Neural cell (in vitro differentiated cells): Measurements from ENCODE around the gene TRAPPC14. TPM values are rescaled to one million over a fixed set of nuclear protein-coding genes. Genes with fewer than 3 reads are reported as not detected.

ENCODE experiments used
- H2AFZ ChIP-seq: fragments of 200-600, 300-800 bp; sonication (generic), shearing (Covaris generic); 2 replicates; pipeline ENCODE4 v1.6.0; 2014; ENCODE audit warnings: low read depth, mild to moderate bottlenecking, antibody characterized with exemption, low read length, moderate library complexity
- H3F3A ChIP-seq: fragments of 200-600 bp; shearing (Covaris generic); 2 replicates; pipeline ENCODE4 v1.6.1; 2016; ENCODE audit warnings: mild to moderate bottlenecking, moderate library complexity, mixed read lengths, antibody characterized with exemption, low read length; ENCODE audit not compliant: insufficient read depth, poor library complexity, severe bottlenecking
- H3K27ac ChIP-seq: fragments of 200-600, 300-800 bp; sonication (generic), shearing (Covaris generic); 2 replicates; pipeline ENCODE4 v1.5.1; 2014; ENCODE audit warnings: mild to moderate bottlenecking, low read length, moderate library complexity
- H3K27me3 ChIP-seq: fragments of 300-800, 200-600 bp; sonication (generic), shearing (Covaris generic); 2 replicates; pipeline ENCODE4 v1.6.0; 2014; ENCODE audit warnings: mild to moderate bottlenecking, low read depth, low read length, moderate library complexity; ENCODE audit not compliant: insufficient read depth
- H3K36me3 ChIP-seq: fragments of 300-800, 200-600 bp; sonication (generic), shearing (Covaris generic); 2 replicates; pipeline ENCODE4 v1.5.1; 2014; ENCODE audit warnings: mild to moderate bottlenecking, antibody characterized with exemption, low read length, moderate library complexity; ENCODE audit not compliant: insufficient read depth
- H3K4me2 ChIP-seq: fragments of 300-800, 200-600 bp; sonication (generic), shearing (Covaris generic); 2 replicates; pipeline ENCODE4 v1.6.0; 2014; ENCODE audit warnings: mild to moderate bottlenecking, low read length
- H3K4me3 ChIP-seq: fragments of 300-800, 200-600 bp; sonication (generic), shearing (Covaris generic); 2 replicates; pipeline ENCODE4 v1.5.1; 2014; ENCODE audit warnings: mild to moderate bottlenecking, low read length, moderate library complexity
- H3K79me2 ChIP-seq: fragments of 200-600 bp; shearing (Covaris generic); replicated peaks from 2 replicates; pipeline ENCODE4 v1.6.0; 2014; ENCODE audit warnings: mild to moderate bottlenecking, low read length, moderate library complexity; ENCODE audit not compliant: insufficient read depth
- H3K9ac ChIP-seq: fragments of 300-800, 200-600 bp; sonication (generic), shearing (Covaris generic); 2 replicates; pipeline ENCODE4 v1.6.1; 2016; ENCODE audit warnings: mild to moderate bottlenecking, low read length, mixed read lengths
- H3K9me2 ChIP-seq: fragments of 200-600 bp; shearing (Covaris generic); 2 replicates; pipeline ENCODE4 v1.6.1; 2016; ENCODE audit warnings: mild to moderate bottlenecking, low read length, mixed read lengths; ENCODE audit not compliant: insufficient read depth
- H3K9me3 ChIP-seq: fragments of 200-600, 300-800 bp; sonication (generic), shearing (Covaris generic); 2 replicates; pipeline ENCODE4 v1.6.1; 2016; ENCODE audit warnings: mild to moderate bottlenecking, mixed run types, low read length, moderate library complexity, mixed read lengths
- H4K20me1 ChIP-seq: fragments of 200-600 bp; shearing (Covaris generic); 2 replicates; pipeline ENCODE4 v1.6.1; 2016; ENCODE audit warnings: mild to moderate bottlenecking, mixed run types; ENCODE audit not compliant: insufficient read depth
- CTCF ChIP-seq: fragments of 450-650 bp; IDR thresholded peaks from 2 replicates; pipeline ENCODE4 v1.5.1; 2014; ENCODE audit warnings: antibody characterized with exemption, mild to moderate bottlenecking, moderate library complexity; ENCODE audit not compliant: poor library complexity, severe bottlenecking
- EP300 ChIP-seq: fragments of 450-650 bp; conservative IDR thresholded peaks from 2 replicates; pipeline ENCODE4 v1.6.1; 2014; ENCODE audit warnings: antibody characterized with exemption, mild to moderate bottlenecking, moderate library complexity; ENCODE audit not compliant: poor library complexity, severe bottlenecking
- EZH2 ChIP-seq: fragments of 200-600, 300-800 bp; shearing (Covaris generic), sonication (generic); IDR thresholded peaks from 2 replicates; pipeline ENCODE4 v1.6.1; 2014; ENCODE audit warnings: antibody characterized with exemption, low read length, borderline replicate concordance, mild to moderate bottlenecking; ENCODE audit not compliant: insufficient read depth, poor library complexity, severe bottlenecking
- MXI1 ChIP-seq: fragments of 450-650 bp; conservative IDR thresholded peaks from 2 replicates; pipeline ENCODE4 v1.6.1; 2014; ENCODE audit warnings: antibody characterized with exemption, mild to moderate bottlenecking; ENCODE audit not compliant: poor library complexity, severe bottlenecking
- POLR2AphosphoS5 ChIP-seq: IDR thresholded peaks from 2 replicates; pipeline ENCODE4 v1.6.1; 2012
- RAD21 ChIP-seq: fragments of 450-650 bp; conservative IDR thresholded peaks from 2 replicates; pipeline ENCODE4 v1.6.1; 2014; ENCODE audit warnings: antibody characterized with exemption, mild to moderate bottlenecking, moderate library complexity
- SMC3 ChIP-seq: fragments of 450-650 bp; conservative IDR thresholded peaks from 2 replicates; pipeline ENCODE4 v1.6.1; 2014; ENCODE audit warnings: antibody characterized with exemption, mild to moderate bottlenecking, moderate library complexity; ENCODE audit not compliant: poor library complexity
- TAF1 ChIP-seq: IDR thresholded peaks from 2 replicates; pipeline ENCODE4 v1.6.1; 2012; ENCODE audit warnings: low read depth
- polyA plus RNA-seq: library from polyadenylated mRNA; depleted of rRNA; stranded (reverse); fragments of >200 nt; gene quantifications from 2 replicates; pipeline ENCODE4 v1.2.3, GENCODE V29; 2014
- TF ChIP-seq, protein P1 (sequence below): IDR thresholded peaks from 2 replicates; pipeline ENCODE4 v1.6.1; 2012; ENCODE audit warnings: borderline replicate concordance

Gene TRAPPC14
- polyA plus RNA-seq, 1 donor from 2014 or later = 26.7 TPM

DNA sequence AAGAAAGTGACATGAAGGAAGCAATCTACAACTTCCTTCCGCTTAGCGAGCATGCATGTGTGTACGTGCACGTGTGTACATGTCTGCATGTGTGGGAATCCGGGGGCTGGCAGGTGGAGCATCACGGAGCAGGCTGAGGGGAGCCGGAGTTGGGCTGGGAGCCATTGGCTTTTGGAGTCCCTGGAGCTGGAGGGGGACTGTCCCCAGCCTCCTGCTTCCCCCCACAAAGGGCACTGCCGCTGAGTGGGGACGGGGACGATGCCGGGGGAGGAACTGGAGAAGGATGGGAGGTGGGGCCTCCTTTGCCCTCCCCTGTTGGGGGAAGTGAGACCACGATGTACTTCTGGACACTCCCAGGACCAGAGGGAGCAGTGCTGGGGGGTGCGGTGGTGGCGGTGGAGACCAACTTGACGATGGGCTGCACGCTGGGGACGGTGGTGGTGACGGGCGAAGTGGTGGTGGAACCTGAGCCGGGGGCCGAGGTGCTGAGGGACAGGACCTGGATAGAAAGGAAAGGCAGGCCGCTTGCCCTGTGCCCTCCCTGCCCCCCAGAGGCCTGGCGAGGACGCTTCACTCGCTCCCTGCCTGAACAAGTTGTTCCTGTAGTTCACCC lies 51.3 kb downstream of the TRAPPC14 start:
- Histone ChIP-seq H3K36me3 (no peaks in the 10 kb centered on the region), H2AFZ (no peak overlapping the region)

DNA sequence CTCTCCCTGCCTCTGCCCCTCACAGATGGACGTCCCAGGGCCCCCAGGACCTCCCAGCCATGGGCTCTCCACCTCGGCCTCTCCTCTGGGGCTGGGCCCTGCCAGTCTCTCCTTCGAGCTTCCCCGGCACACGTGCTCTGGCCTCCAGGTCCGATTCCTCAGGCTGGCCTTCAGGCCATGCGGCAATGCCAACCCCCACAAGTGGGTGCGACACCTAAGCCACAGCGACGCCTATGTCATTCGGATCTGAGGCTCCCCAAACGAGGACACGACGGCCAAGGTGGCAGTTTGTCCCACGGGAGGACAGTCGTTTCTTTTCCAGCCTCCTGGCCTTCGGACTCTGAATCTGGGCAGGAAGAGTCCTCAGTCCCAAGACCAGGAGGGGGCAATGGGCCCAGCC lies 51.9 kb downstream of the TRAPPC14 start:
- H3K79me2 ChIP-seq = no peaks in the 10 kb centered on the region
- no peaks in the 10 kb centered on the region for H4K20me1 ChIP-seq
- TF ChIP-seq EP300 = no peak
- no peak for TF ChIP-seq CTCF
- TF ChIP-seq SMC3 = no peak
- no peak for TF ChIP-seq EZH2
- TF ChIP-seq MXI1 = no peak
- TF ChIP-seq, protein P1, sequence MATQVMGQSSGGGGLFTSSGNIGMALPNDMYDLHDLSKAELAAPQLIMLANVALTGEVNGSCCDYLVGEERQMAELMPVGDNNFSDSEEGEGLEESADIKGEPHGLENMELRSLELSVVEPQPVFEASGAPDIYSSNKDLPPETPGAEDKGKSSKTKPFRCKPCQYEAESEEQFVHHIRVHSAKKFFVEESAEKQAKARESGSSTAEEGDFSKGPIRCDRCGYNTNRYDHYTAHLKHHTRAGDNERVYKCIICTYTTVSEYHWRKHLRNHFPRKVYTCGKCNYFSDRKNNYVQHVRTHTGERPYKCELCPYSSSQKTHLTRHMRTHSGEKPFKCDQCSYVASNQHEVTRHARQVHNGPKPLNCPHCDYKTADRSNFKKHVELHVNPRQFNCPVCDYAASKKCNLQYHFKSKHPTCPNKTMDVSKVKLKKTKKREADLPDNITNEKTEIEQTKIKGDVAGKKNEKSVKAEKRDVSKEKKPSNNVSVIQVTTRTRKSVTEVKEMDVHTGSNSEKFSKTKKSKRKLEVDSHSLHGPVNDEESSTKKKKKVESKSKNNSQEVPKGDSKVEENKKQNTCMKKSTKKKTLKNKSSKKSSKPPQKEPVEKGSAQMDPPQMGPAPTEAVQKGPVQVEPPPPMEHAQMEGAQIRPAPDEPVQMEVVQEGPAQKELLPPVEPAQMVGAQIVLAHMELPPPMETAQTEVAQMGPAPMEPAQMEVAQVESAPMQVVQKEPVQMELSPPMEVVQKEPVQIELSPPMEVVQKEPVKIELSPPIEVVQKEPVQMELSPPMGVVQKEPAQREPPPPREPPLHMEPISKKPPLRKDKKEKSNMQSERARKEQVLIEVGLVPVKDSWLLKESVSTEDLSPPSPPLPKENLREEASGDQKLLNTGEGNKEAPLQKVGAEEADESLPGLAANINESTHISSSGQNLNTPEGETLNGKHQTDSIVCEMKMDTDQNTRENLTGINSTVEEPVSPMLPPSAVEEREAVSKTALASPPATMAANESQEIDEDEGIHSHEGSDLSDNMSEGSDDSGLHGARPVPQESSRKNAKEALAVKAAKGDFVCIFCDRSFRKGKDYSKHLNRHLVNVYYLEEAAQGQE = no peak
- TF ChIP-seq RAD21 = no peak
- TF ChIP-seq TAF1 = no peak
- TF ChIP-seq POLR2AphosphoS5 = no peak
- H3K36me3 ChIP-seq = no peaks in the 10 kb centered on the region
- H2AFZ ChIP-seq = no peak overlapping the region
- H3K27me3 ChIP-seq = no peaks in the 10 kb centered on the region
- no peaks in the 10 kb centered on the region for H3K9me3 ChIP-seq
- H3F3A ChIP-seq = no peaks in the 10 kb centered on the region
- H3K4me2 ChIP-seq = no peak overlapping the region
- H3K9me2 ChIP-seq = no peaks in the 10 kb centered on the region
- no peak overlapping the region for H3K9ac ChIP-seq
- no peak overlapping the region for H3K27ac ChIP-seq
- H3K4me3 ChIP-seq = no peak overlapping the region

More for the DNA sequence above, 51.3 kb downstream of the TRAPPC14 start:
- Histone ChIP-seq H3K79me2 (no peaks in the 10 kb centered on the region), H3F3A (no peaks in the 10 kb centered on the region), H4K20me1 (no peaks in the 10 kb centered on the region), H3K9me2 (no peaks in the 10 kb centered on the region), H3K4me2 (no peak overlapping the region), H3K9ac (no peak overlapping the region), H3K4me3 (no peak overlapping the region), H3K9me3 (no peaks in the 10 kb centered on the region), H3K27ac (no peak overlapping the region), H3K27me3 (no peaks in the 10 kb centered on the region)
- TF ChIP-seq CTCF (no peak), POLR2AphosphoS5 (no peak), RAD21 (no peak)
- TF ChIP-seq, protein P1 = no peak
